Memory B cell (primary cell): ENCODE data around the gene HSF5.
"Not testable (repeated sequence)": the region's sequence is repeated elsewhere in the genome, so short reads cannot be mapped to it uniquely, and the experiment has no call there.

Experiments used
- ATAC-seq: fragments of 150-1000 bp; cut with Tn5 transposase; 2 replicates; pipeline ENCODE4 v1.10.0; 2021; ENCODE audit warnings: low read depth, mild to moderate bottlenecking, moderate library complexity
- DNase-seq, 2 donors: peaks; one replicate each; pipeline ENCODE4 v3.0.0; 2022; ENCODE audit warnings: low spot score in 2 of 2
- H3K27ac Mint-ChIP-seq: one replicate; pipeline ENCODE4 v1.8.0; 2022; ENCODE audit warnings: mild to moderate bottlenecking, moderate library complexity, mixed read lengths
- H3K27me3 Mint-ChIP-seq: one replicate; pipeline ENCODE4 v1.8.0; 2022; ENCODE audit warnings: mixed read lengths
- H3K36me3 Mint-ChIP-seq: one replicate; pipeline ENCODE4 v1.8.0; 2022; ENCODE audit warnings: mild to moderate bottlenecking, mixed read lengths
- H3K4me1 Mint-ChIP-seq: one replicate; pipeline ENCODE4 v1.8.0; 2022; ENCODE audit warnings: mixed read lengths
- H3K4me3 Mint-ChIP-seq: one replicate; pipeline ENCODE4 v1.8.0; 2022; ENCODE audit warnings: mild to moderate bottlenecking, moderate library complexity, mixed read lengths
- H3K9me3 Mint-ChIP-seq: one replicate; pipeline ENCODE4 v1.8.0; 2022; ENCODE audit warnings: mixed read lengths

Gene HSF5

GRCh38 chr17:58508341-58509067 is 20.3 kb upstream of the HSF5 start:
- Mint-ChIP-seq H3K4me3 (no peak overlapping the region), H3K36me3 (peaks cover 51% of the 10 kb centered on the region), H3K4me1 (peaks cover 32% of the 10 kb centered on the region), H3K27me3 (no peaks in the 10 kb centered on the region), H3K27ac (peak overlapping the region; percentile 51), H3K9me3 (no peaks in the 10 kb centered on the region)
- no peak for DNase-seq
- no peak for ATAC-seq

DNA sequence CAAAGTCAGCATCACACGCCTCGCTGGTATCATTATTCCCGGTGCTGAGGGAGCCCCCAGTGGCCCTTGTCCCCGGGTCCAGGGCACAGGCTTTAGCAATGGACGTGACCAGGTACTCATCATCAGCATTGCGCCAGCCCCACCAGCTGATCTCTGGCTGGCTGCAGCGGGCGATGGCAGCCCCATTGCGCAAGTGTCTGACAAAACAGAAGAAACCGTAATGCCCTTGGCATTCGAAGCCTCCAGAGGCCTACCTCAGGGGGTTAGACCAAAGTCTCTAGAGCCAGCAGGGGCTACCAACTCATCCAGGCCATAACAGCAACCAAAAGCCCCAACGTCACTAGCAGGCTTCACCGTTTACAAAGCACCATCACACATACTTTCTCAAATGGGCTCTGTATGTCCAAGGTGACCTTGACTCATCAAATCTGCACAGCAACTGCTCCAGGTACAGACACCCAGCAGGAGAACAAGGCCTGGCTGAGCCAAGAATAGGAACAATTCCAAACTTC is 19.0 kb upstream of the HSF5 start:
- no peaks in the 10 kb centered on the region for H3K9me3 Mint-ChIP-seq
- peaks cover 52% of the 10 kb centered on the region for H3K36me3 Mint-ChIP-seq
- peaks cover 23% of the 10 kb centered on the region for H3K4me1 Mint-ChIP-seq
- no peaks in the 10 kb centered on the region for H3K27me3 Mint-ChIP-seq
- no peak overlapping the region for H3K4me3 Mint-ChIP-seq
- no peak for ATAC-seq
- peak overlapping the region; percentile 51 for H3K27ac Mint-ChIP-seq
- DNase-seq = no peak

DNA sequence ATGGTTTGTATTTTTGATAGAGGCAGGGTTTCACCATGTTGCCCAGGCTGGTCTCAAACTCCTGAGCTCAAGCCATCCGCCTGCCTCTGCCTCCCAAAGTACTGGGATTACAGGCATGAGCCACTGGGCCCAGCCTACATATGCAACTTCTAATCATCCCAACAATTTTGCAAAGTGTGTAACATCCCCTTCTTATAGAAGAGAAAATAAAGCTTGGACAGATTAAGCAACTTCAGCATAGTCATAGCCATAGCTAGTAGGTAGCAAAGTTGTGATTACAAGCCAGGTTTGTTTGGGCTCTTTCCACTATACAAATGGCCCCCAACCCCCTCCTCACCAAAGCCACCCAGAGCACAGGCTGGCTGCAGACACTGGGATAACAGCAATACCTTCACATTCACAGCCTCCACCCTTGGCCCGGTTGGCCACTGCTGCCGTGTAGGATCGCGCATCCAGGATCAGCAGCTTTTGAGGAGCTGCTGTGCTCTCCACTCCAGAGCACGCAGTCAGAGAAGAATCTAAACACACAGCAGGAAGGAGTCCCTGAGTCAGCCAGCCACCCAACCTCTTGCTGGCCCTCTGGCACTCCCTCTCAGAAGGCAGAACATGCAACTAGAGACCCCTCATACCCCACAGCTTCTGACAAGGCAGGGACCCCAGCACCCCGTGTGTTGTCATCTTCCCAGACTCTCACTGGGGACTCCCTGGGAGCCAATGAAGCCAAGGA is 18.3 kb upstream of the HSF5 start:
- H3K4me3 Mint-ChIP-seq = no peak overlapping the region
- no peaks in the 10 kb centered on the region for H3K9me3 Mint-ChIP-seq
- H3K27ac Mint-ChIP-seq = peak overlapping the region; percentile 51

DNA sequence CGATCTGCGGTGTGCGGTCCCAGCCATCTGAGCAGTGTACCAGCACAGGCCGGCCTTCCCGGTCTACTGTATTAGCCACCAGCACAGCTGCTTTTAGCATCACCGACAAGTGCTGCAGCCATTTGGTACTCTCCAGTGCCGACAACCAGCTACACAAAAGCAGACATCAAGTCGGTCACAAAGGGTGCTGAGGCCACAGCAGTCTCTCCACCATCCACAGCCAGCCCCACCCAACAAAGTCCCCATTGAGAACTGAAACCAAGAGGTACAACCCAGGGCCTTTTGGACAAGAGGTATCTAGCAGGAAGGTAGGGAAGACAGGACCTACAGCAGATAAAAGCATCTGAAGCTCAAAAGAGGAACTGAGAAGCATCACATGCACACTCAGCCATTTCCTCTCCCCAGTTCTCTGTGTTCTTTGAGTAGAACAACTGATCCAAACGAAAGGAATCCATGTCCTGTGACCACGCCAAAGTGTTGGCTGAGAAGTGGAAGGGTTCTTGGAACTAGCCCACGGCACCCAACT is 16.7 kb upstream of the HSF5 start:
- Mint-ChIP-seq H3K4me3 (peak overlapping the region; percentile 70), H3K9me3 (no peaks in the 10 kb centered on the region), H3K4me1 (peaks cover 12% of the 10 kb centered on the region), H3K36me3 (peaks cover 36% of the 10 kb centered on the region), H3K27me3 (no peaks in the 10 kb centered on the region), H3K27ac (peak overlapping the region; percentile 90)
- peak; percentile 98 for ATAC-seq
- peak; percentile 54 to 74 for DNase-seq

More for the DNA sequence above, 18.3 kb upstream of the HSF5 start:
- H3K4me1 Mint-ChIP-seq = peaks cover 20% of the 10 kb centered on the region
- H3K36me3 Mint-ChIP-seq = peaks cover 49% of the 10 kb centered on the region
- H3K27me3 Mint-ChIP-seq = no peaks in the 10 kb centered on the region
- DNase-seq = no peak
- ATAC-seq = no peak

GRCh38 chr17:58503866-58504265 is 15.7 kb upstream of the HSF5 start:
- peaks cover 29% of the 10 kb centered on the region for H3K36me3 Mint-ChIP-seq
- peak overlapping the region; percentile 28 for H3K4me3 Mint-ChIP-seq
- no peaks in the 10 kb centered on the region for H3K9me3 Mint-ChIP-seq
- H3K27me3 Mint-ChIP-seq = no peaks in the 10 kb centered on the region
- no peak for ATAC-seq
- H3K4me1 Mint-ChIP-seq = peaks cover 12% of the 10 kb centered on the region
- no peak for DNase-seq
- peak overlapping the region; percentile 90 for H3K27ac Mint-ChIP-seq

DNA sequence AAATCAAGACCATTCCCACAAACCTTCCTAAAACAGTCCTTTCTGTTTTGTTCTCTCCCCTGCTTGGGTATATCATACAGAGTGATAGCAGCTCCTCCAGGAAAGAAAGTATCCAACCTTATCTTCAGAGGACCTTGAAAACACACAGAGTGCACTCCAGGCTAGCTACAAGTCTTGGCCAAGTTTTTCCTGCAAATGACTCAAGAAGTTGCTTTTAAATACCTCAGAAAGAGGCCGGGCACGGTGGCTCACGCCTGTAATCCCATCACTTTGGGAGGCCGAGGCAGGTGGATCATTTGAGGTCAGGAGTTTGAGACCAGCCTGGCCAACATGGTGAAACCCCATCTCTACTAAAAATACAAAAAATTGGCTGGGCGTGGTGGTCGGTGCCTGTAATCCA is 14.9 kb upstream of the HSF5 start:
- Mint-ChIP-seq H3K4me1 (peaks cover 15% of the 10 kb centered on the region), H3K27ac (peak overlapping the region; percentile 38), H3K36me3 (peaks cover 32% of the 10 kb centered on the region)
- not testable (repeated sequence) for H3K4me3 Mint-ChIP-seq, ATAC-seq, H3K27me3 Mint-ChIP-seq, H3K9me3 Mint-ChIP-seq, DNase-seq

DNA sequence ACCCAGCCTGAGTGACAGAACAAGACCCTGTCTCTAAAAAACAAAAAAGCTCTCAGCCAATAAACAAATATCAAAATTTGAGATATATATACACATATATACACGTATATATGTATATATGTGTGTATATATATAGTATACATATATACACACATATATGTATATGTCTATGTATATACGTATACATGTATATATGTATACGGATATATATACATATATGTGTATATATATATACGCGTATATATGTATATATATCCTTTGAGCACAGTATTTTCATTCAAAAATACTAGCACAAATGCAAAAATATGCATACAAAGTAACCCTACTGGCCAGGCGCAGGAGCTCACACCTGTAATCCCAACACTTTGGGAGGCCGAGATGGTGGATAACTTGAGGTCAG is 13.2 kb upstream of the HSF5 start:
- Mint-ChIP-seq H3K4me1 (peaks cover 18% of the 10 kb centered on the region), H3K27ac (no peak overlapping the region), H3K36me3 (peaks cover 29% of the 10 kb centered on the region), H3K27me3 (no peaks in the 10 kb centered on the region), H3K4me3 (no peak overlapping the region), H3K9me3 (no peaks in the 10 kb centered on the region)
- no peak for DNase-seq
- ATAC-seq = no peak

GRCh38 chr17:58498177-58498828 is 10.1 kb upstream of the HSF5 start:
- Mint-ChIP-seq H3K9me3 (no peaks in the 10 kb centered on the region), H3K4me3 (no peak overlapping the region), H3K27ac (no peak overlapping the region), H3K4me1 (peaks cover 9% of the 10 kb centered on the region), H3K27me3 (no peaks in the 10 kb centered on the region), H3K36me3 (peaks cover 41% of the 10 kb centered on the region)
- no peak for ATAC-seq
- DNase-seq = no peak

DNA sequence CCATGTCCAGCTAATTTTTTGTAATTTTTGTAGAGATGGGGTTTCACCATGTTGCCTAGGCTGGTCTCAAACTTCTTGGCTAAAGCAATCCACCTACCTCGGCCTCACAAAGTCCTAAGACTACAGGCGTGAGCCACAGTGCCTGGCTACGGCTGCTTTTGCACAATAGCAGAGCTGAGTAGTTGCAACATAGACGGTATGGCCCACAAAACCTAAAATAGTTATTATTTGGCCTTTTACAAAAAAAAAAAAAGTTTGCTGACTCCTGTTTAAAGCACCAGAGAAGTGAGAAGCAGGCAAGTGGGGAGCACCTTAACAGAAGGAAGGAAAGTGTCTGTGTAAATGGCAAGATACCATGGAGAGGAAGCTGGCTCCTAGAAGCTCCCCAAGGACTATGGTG is 5.3 kb upstream of the HSF5 start:
- Mint-ChIP-seq H3K36me3 (peaks cover 52% of the 10 kb centered on the region), H3K4me1 (peaks cover 11% of the 10 kb centered on the region), H3K27ac (no peak overlapping the region), H3K4me3 (no peak overlapping the region), H3K27me3 (no peaks in the 10 kb centered on the region), H3K9me3 (no peaks in the 10 kb centered on the region)
- DNase-seq (no peak), ATAC-seq (no peak)

- ATAC-seq (no peak), DNase-seq (no peak)
- Mint-ChIP-seq H3K27ac (no peak overlapping the region), H3K9me3 (no peaks in the 10 kb centered on the region), H3K27me3 (no peaks in the 10 kb centered on the region), H3K36me3 (peaks cover 45% of the 10 kb centered on the region), H3K4me3 (no peak overlapping the region), H3K4me1 (peaks cover 8% of the 10 kb centered on the region)
These were observed 4.3 kb upstream of the HSF5 start for GRCh38 chr17:58492238-58493121.

DNA sequence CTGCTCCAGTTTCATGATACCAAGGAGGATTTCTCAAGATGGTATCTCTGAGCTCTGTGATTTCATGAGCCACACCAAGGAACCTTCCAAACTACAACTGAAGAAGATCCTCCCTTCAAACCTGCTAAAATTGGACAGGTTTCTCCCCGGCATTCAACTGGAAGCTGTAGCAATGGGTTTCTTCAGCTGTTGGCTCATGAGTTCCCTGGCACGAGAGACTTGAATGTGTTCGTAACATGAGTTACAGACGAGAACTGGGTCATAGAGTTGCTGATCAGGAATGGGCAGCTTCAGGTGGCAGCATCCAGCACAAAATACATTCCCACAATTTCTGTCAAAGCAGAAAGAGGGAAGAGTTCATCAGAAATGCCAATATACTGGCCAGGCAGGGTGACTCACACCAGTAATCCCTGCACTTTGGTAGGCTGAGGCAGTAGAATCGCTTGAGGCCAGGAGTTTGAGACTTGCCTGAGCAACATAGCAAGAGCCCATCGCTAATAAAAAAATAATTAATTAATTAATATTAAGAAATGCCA is 3.4 kb upstream of the HSF5 start:
- peaks cover 40% of the 10 kb centered on the region for H3K36me3 Mint-ChIP-seq
- DNase-seq (no peak), ATAC-seq (no peak)
- H3K9me3 Mint-ChIP-seq = no peaks in the 10 kb centered on the region
- H3K27me3 Mint-ChIP-seq = no peaks in the 10 kb centered on the region
- H3K27ac Mint-ChIP-seq = no peak overlapping the region
- H3K4me1 Mint-ChIP-seq = peaks cover 5% of the 10 kb centered on the region
- H3K4me3 Mint-ChIP-seq = no peak overlapping the region

DNA sequence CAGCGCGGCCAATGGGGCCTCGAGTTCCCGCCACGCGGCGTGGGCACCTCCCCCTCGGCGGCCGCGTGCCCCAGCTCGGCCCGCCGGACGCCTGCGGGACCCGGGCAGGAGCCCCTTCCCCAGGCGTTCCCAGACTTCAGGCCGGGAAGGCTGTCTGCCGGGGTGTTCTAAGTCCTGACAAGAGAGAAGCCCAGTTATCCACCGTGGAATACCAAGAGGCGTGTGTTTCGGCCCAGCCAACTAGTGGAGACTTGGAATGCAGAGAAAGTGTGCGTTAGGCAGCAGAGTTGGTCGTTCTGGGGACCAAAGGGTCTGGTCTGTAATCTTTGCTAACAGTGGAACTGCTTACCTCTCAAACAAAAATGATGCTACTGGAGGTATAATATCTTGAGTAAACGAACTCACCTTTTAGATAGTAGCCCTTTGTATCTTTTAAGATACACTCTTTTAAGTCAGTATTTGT is 251 bp upstream of the HSF5 start:
- DNase-seq = no peak
- peak overlapping the region; percentile 47 for H3K4me3 Mint-ChIP-seq
- H3K4me1 Mint-ChIP-seq = peaks cover 5% of the 10 kb centered on the region
- no peaks in the 10 kb centered on the region for H3K9me3 Mint-ChIP-seq
- H3K27me3 Mint-ChIP-seq = no peaks in the 10 kb centered on the region
- no peak overlapping the region for H3K27ac Mint-ChIP-seq
- H3K36me3 Mint-ChIP-seq = peaks cover 27% of the 10 kb centered on the region
- ATAC-seq = no peak

DNA sequence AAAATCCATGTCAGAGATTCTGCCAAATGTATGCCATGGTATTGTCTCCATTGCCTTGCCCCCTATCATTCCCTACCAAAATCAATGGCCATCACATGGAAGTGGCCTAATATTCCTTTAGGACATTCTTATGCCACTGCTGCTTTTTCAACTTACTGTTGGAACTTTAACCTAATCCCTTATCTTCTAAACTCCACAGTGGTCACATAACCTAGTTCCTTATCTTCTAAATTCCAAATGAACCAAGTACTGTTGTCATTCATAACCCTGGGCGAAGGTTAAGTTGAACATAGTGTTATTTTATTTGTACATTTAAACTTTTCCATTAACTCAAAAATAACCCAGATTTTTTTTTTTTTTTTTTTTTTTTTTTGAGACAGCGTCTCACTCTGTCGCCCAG is 3.6 kb downstream of the HSF5 start:
- Mint-ChIP-seq H3K9me3 (no peaks in the 10 kb centered on the region), H3K36me3 (peaks cover 13% of the 10 kb centered on the region), H3K4me1 (peaks cover 3% of the 10 kb centered on the region), H3K4me3 (no peak overlapping the region), H3K27me3 (no peaks in the 10 kb centered on the region), H3K27ac (no peak overlapping the region)
- ATAC-seq = no peak
- no peak for DNase-seq
